Measurements from ENCODE around the gene EDA.

EDA gene

DNA sequence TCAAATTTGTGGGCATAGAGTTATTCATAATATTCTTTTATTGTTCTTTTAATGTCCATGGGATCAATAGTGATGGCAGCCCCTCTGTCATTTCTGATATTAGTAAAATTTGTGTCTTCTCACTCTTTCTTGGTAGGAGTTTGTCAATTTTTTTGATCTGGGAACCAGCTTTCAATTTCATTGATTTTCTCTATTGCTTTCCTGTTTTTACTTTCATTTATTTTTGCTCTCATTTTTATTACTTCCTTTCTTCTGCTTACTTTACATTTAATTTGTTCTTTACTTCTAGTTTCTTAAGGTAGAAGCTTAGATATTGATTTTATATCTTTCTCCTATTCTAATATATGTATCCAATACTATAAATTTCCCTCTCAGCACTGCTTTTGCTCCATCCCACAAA is 393.1 kb downstream of the EDA start:
- no peaks in the 10 kb centered on the region for H3K4me1 Mint-ChIP-seq (ENCODE audit: low read depth)

DNA sequence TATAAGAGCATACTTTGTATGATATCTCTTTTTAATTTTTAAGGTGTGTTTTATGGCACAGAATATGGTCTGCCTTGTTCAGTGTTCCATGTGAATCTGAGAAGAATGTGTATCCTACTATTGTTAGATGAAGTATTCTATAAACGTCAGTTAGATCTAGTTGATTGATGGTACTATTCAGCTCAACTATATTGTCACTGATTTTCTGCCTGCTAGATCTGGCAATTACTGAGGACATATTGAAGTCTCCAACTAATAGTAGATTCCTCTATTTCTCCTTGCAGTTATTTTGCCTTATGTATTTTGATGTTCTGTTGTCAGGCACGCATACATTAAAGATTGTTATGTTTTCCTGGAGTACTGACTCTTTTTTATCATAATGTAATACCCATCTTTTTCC is 394.1 kb downstream of the EDA start:
- no peak overlapping the region for H3K27ac Mint-ChIP-seq
- no peak overlapping the region for H3K4me3 Mint-ChIP-seq
- no peak for DNase-seq
- H3K36me3 Mint-ChIP-seq (ENCODE audit: low read depth): no peaks in the 10 kb centered on the region
- no peaks in the 10 kb centered on the region for H3K4me1 Mint-ChIP-seq (ENCODE audit: low read depth)
- H3K27me3 Mint-ChIP-seq: peaks cover 69% of the 10 kb centered on the region
- H3K9me3 Mint-ChIP-seq: no peaks in the 10 kb centered on the region

More for the DNA sequence above, 393.1 kb downstream of the EDA start:
- DNase-seq: no peak
- H3K9me3 Mint-ChIP-seq: no peaks in the 10 kb centered on the region
- H3K36me3 Mint-ChIP-seq (ENCODE audit: low read depth): no peaks in the 10 kb centered on the region
- H3K27me3 Mint-ChIP-seq: peaks cover 66% of the 10 kb centered on the region
- no peak overlapping the region for H3K4me3 Mint-ChIP-seq
- no peak overlapping the region for H3K27ac Mint-ChIP-seq

- Mint-ChIP-seq H3K27me3 (peaks cover 77% of the 10 kb centered on the region), H3K4me1 (ENCODE audit: low read depth) (peaks cover 16% of the 10 kb centered on the region), H3K36me3 (ENCODE audit: low read depth) (no peaks in the 10 kb centered on the region), H3K9me3 (no peaks in the 10 kb centered on the region), H3K4me3 (no peak overlapping the region), H3K27ac (no peak overlapping the region)
- DNase-seq: no peak
These were observed 396.8 kb downstream of the EDA start for GRCh38 chrX:70012756-70013155.

GRCh38 chrX:70013466-70014381 is 397.8 kb downstream of the EDA start:
- no peaks in the 10 kb centered on the region for H3K36me3 Mint-ChIP-seq (ENCODE audit: low read depth)
- H3K4me1 Mint-ChIP-seq (ENCODE audit: low read depth): peaks cover 16% of the 10 kb centered on the region
- H3K27me3 Mint-ChIP-seq: peaks cover 79% of the 10 kb centered on the region
- H3K27ac Mint-ChIP-seq: no peak overlapping the region
- no peak for DNase-seq
- H3K9me3 Mint-ChIP-seq: no peaks in the 10 kb centered on the region
- H3K4me3 Mint-ChIP-seq: no peak overlapping the region

DNA sequence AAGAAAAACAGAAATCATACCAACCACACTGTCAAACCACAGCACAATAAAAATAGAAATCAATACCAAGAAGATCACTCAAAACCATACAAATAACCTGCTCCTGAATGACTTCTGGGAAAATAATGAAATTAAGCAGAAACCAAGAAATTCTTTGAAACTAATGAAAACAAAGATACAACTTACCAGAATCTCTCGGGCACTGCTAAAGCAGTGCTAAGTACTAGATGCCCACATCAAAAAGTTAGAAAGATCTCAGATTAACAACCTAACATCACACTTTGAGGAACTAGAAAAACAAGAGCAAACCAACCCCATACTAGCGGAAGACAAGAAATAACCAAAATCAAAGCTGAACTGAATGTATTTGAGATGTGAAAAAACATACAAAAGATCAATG is 400.6 kb downstream of the EDA start:
- Mint-ChIP-seq H3K27me3 (peaks cover 68% of the 10 kb centered on the region), H3K36me3 (ENCODE audit: low read depth) (no peaks in the 10 kb centered on the region), H3K4me3 (no peak overlapping the region), H3K4me1 (ENCODE audit: low read depth) (peaks cover 16% of the 10 kb centered on the region), H3K27ac (no peak overlapping the region), H3K9me3 (no peaks in the 10 kb centered on the region)
- no peak for DNase-seq

- H3K9me3 Mint-ChIP-seq: no peaks in the 10 kb centered on the region
- H3K27me3 Mint-ChIP-seq: peaks cover 43% of the 10 kb centered on the region
- no peak overlapping the region for H3K27ac Mint-ChIP-seq
- no peaks in the 10 kb centered on the region for H3K36me3 Mint-ChIP-seq (ENCODE audit: low read depth)
- no peak overlapping the region for H3K4me3 Mint-ChIP-seq
- DNase-seq: no peak
- peaks cover 12% of the 10 kb centered on the region for H3K4me1 Mint-ChIP-seq (ENCODE audit: low read depth)
These were observed 406.7 kb downstream of the EDA start for GRCh38 chrX:70022616-70023015.

GRCh38 chrX:70025464-70025863 is 409.6 kb downstream of the EDA start:
- Mint-ChIP-seq H3K4me3 (no peak overlapping the region), H3K9me3 (no peaks in the 10 kb centered on the region), H3K27me3 (peaks cover 51% of the 10 kb centered on the region), H3K27ac (no peak overlapping the region), H3K4me1 (ENCODE audit: low read depth) (peaks cover 14% of the 10 kb centered on the region), H3K36me3 (ENCODE audit: low read depth) (no peaks in the 10 kb centered on the region)
- no peak for DNase-seq

DNA sequence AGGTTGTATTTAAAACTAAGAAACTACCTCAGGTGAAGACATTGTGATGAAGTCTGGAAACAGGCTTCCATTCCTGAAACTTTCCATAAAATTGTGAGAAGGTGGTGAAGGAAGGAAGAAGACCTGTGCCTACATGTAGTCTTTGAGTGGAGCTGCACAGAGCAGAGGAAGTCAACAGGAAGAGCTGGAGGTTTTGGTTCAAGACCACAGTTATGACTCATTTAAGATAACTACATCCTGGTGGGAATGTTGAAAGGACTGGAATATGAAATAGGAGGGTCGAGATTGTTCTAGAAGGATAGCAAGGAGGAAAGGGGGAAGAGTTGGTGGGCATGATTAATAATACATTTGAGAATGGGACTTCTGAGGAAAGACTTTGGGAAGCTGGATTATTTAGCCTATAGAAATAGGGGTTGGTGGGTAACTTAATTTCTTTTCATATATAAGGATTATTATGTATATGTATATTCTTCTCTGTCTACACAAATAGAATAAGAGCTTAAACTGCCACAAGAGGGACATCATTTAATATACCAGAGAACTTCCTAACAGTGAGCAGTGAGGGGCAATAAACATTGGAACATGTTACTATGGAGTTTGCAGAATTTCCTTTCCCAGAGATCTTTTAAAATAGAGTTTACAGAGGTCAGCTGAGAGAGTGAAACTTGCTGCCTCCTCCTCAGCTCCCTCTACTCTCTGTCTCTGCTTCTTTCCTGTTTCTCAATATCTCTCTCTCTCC is 410.4 kb downstream of the EDA start:
- H3K4me3 Mint-ChIP-seq: no peak overlapping the region
- peaks cover 57% of the 10 kb centered on the region for H3K27me3 Mint-ChIP-seq
- H3K9me3 Mint-ChIP-seq: no peaks in the 10 kb centered on the region
- H3K27ac Mint-ChIP-seq: no peak overlapping the region
- DNase-seq: no peak
- no peaks in the 10 kb centered on the region for H3K36me3 Mint-ChIP-seq (ENCODE audit: low read depth)
- peaks cover 16% of the 10 kb centered on the region for H3K4me1 Mint-ChIP-seq (ENCODE audit: low read depth)

DNA sequence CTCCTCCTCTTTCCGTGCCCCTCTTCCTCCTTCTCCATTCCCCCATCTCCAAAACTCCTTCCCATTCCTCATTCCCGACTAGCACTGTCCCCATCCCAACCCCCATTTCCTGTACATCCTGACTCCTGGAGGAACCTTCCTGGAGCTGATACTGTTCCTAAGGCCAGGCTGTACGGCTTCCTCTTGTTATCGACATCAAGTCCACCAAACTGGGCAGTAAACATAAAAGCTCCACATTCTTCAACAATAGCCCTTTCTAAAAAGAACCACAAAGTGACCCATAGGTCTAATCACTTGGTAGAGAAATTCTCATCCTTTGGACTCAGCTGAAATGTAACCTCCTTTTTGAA is 410.9 kb downstream of the EDA start:
- Mint-ChIP-seq H3K9me3 (no peaks in the 10 kb centered on the region), H3K27me3 (peaks cover 63% of the 10 kb centered on the region), H3K4me3 (no peak overlapping the region), H3K27ac (no peak overlapping the region), H3K36me3 (ENCODE audit: low read depth) (no peaks in the 10 kb centered on the region), H3K4me1 (ENCODE audit: low read depth) (peaks cover 16% of the 10 kb centered on the region)
- no peak for DNase-seq

GRCh38 chrX:70029863-70030262 is 413.9 kb downstream of the EDA start:
- no peak overlapping the region for H3K27ac Mint-ChIP-seq
- H3K4me3 Mint-ChIP-seq: no peak overlapping the region
- no peaks in the 10 kb centered on the region for H3K9me3 Mint-ChIP-seq
- peaks cover 16% of the 10 kb centered on the region for H3K4me1 Mint-ChIP-seq (ENCODE audit: low read depth)
- H3K36me3 Mint-ChIP-seq (ENCODE audit: low read depth): no peaks in the 10 kb centered on the region
- H3K27me3 Mint-ChIP-seq: peaks cover 52% of the 10 kb centered on the region
- no peak for DNase-seq

- no peak overlapping the region for H3K4me3 Mint-ChIP-seq
- H3K27me3 Mint-ChIP-seq: peaks cover 52% of the 10 kb centered on the region
- peaks cover 14% of the 10 kb centered on the region for H3K4me1 Mint-ChIP-seq (ENCODE audit: low read depth)
- DNase-seq: peak; percentile 50
- no peaks in the 10 kb centered on the region for H3K36me3 Mint-ChIP-seq (ENCODE audit: low read depth)
- no peaks in the 10 kb centered on the region for H3K9me3 Mint-ChIP-seq
- H3K27ac Mint-ChIP-seq: no peak overlapping the region
These were observed 414.4 kb downstream of the EDA start for GRCh38 chrX:70030301-70030767.

DNA sequence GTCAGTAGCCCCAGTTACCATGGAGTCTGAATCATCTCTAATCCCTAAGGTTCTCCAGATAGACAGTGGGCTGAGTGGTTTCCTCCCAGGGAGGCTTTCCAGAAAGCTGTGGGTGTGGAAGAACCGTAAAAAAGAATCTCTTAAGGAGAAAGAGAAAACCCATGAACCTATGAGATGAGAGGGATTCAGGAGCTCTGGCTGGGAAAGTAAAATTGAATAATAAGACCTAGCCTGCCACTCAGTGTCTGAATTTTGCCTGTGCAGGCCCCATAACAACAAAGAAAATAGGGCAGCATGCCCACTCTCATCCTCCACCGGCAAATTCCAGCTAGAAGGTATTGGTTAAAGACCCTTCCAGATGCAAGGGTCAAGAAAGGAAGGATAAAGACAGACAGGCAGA is 416.9 kb downstream of the EDA start:
- DNase-seq: no peak
- H3K4me1 Mint-ChIP-seq (ENCODE audit: low read depth): peaks cover 3% of the 10 kb centered on the region
- H3K27me3 Mint-ChIP-seq: peaks cover 36% of the 10 kb centered on the region
- no peak overlapping the region for H3K27ac Mint-ChIP-seq
- H3K4me3 Mint-ChIP-seq: no peak overlapping the region
- no peaks in the 10 kb centered on the region for H3K9me3 Mint-ChIP-seq
- no peaks in the 10 kb centered on the region for H3K36me3 Mint-ChIP-seq (ENCODE audit: low read depth)

DNA sequence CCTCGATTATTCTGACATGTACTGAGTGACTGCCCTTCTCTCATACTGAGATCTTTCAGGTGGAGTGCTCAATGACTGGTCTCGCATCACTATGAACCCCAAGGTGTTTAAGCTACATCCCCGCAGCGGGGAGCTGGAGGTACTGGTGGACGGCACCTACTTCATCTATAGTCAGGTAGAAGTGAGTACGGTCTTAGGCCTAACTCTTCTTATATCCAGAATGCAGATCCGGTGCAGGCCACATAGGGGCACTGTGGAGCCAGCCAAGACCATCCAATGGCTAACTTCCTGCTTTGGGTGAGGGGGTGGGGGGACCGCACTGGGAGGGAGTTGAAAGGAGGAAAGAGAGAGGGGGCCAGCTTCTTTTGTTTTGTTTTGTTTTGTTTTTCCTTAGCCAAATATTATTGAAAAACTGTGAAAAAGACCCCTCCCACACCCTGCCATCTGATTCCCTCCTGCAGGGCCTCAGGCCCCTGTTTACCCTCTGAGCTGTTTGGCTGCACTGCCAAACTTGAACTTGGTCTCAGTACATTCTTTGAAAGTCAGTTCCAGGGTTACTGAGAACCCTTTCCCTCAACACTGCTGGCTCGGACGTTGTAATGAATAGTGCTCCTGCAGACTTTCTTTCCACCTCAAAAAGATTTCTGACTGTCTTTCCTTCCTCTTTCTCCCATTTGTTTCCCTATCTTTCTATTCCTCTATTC is 417.6 kb downstream of the EDA start:
- Mint-ChIP-seq H3K4me1 (ENCODE audit: low read depth) (peaks cover 3% of the 10 kb centered on the region), H3K4me3 (no peak overlapping the region), H3K27me3 (peaks cover 29% of the 10 kb centered on the region), H3K36me3 (ENCODE audit: low read depth) (no peaks in the 10 kb centered on the region), H3K9me3 (no peaks in the 10 kb centered on the region), H3K27ac (no peak overlapping the region)
- DNase-seq: peak; percentile 45

- H3K27me3 Mint-ChIP-seq: peaks cover 19% of the 10 kb centered on the region
- no peak for DNase-seq
- no peak overlapping the region for H3K27ac Mint-ChIP-seq
- H3K4me1 Mint-ChIP-seq (ENCODE audit: low read depth): peaks cover 3% of the 10 kb centered on the region
- H3K36me3 Mint-ChIP-seq (ENCODE audit: low read depth): no peaks in the 10 kb centered on the region
- no peaks in the 10 kb centered on the region for H3K9me3 Mint-ChIP-seq
- no peak overlapping the region for H3K4me3 Mint-ChIP-seq
These were observed 418.7 kb downstream of the EDA start for GRCh38 chrX:70034646-70035045.

Data from activated T-cell treated with anti-CD3 and anti-CD28 coated beads, Interleukin-2, amount 50 U/mL, for 24 hours (primary cell).